Loucy (cell line): ENCODE data around the gene EAF2.

Experiments used
- H2AFZ ChIP-seq: fragments of 200-600 bp; sonication (generic); 2 replicates; pipeline ENCODE4 v1.6.0; 2016; ENCODE audit warnings: antibody characterized with exemption, mild to moderate bottlenecking, low read length, moderate library complexity
- H3F3A ChIP-seq: fragments of 200-600 bp; 2 replicates; pipeline ENCODE4 v1.6.0; 2016; ENCODE audit warnings: antibody characterized with exemption, low read depth, mild to moderate bottlenecking
- H3K27me3 ChIP-seq: fragments of 200-600 bp; sonication (generic); 2 replicates; pipeline ENCODE4 v1.6.1; 2014; ENCODE audit warnings: low read length, mild to moderate bottlenecking; ENCODE audit not compliant: insufficient read depth, poor library complexity, severe bottlenecking
- H3K36me3 ChIP-seq: fragments of 200-600 bp; sonication (generic); 2 replicates; pipeline ENCODE4 v1.6.1; 2016; ENCODE audit warnings: low read length; ENCODE audit not compliant: insufficient read depth
- H3K4me1 ChIP-seq: fragments of 200-600 bp; sonication (generic); 2 replicates; pipeline ENCODE4 v1.5.1; 2014; ENCODE audit warnings: low read length, mild to moderate bottlenecking; ENCODE audit not compliant: insufficient read depth, poor library complexity, severe bottlenecking
- H3K4me2 ChIP-seq: fragments of 200-600 bp; sonication (generic); 2 replicates; pipeline ENCODE4 v1.6.0; 2014; ENCODE audit warnings: antibody characterized with exemption, low read length, low read depth, mild to moderate bottlenecking; ENCODE audit not compliant: poor library complexity, severe bottlenecking
- H3K4me3 ChIP-seq: fragments of 200-600 bp; sonication (generic); 2 replicates; pipeline ENCODE4 v1.5.1; 2014; ENCODE audit warnings: low read length, mild to moderate bottlenecking, mixed read lengths; ENCODE audit not compliant: poor library complexity, severe bottlenecking
- H3K79me2 ChIP-seq: fragments of 200-600 bp; sonication (generic); 2 replicates; pipeline ENCODE4 v1.6.1; 2014; ENCODE audit warnings: low read length; ENCODE audit not compliant: insufficient read depth
- H3K9ac ChIP-seq: fragments of 200-600 bp; sonication (generic); 2 replicates; pipeline ENCODE4 v1.6.0; 2014; ENCODE audit warnings: mild to moderate bottlenecking, low read depth, low read length, moderate library complexity; ENCODE audit not compliant: poor library complexity, severe bottlenecking
- H3K9me2 ChIP-seq: fragments of 200-600 bp; sonication (generic); replicated peaks from 2 replicates; pipeline ENCODE4 v1.6.1; 2016; ENCODE audit warnings: low read depth, low read length, mixed read lengths
- H3K9me3 ChIP-seq: fragments of 200-600 bp; sonication (generic); 2 replicates; pipeline ENCODE4 v1.6.1; 2014; ENCODE audit warnings: mild to moderate bottlenecking, antibody characterized with exemption, low read length, low read depth; ENCODE audit not compliant: insufficient read depth
- H4K20me1 ChIP-seq: fragments of 200-600 bp; sonication (generic); 2 replicates; pipeline ENCODE4 v1.6.0; 2014; ENCODE audit warnings: antibody characterized with exemption, low read length, mild to moderate bottlenecking; ENCODE audit not compliant: insufficient read depth, poor library complexity, severe bottlenecking
- CTCF ChIP-seq: fragments of 200-600 bp; sonication (generic); conservative IDR thresholded peaks from 2 replicates; pipeline ENCODE4 v1.5.1; 2014; ENCODE audit warnings: mild to moderate bottlenecking, antibody characterized with exemption, low read length
- EZH2phosphoT487 ChIP-seq: fragments of 200-600 bp; IDR thresholded peaks from 2 replicates; pipeline ENCODE4 v1.6.1; 2018; ENCODE audit warnings: antibody characterized with exemption, mild to moderate bottlenecking, moderate library complexity, borderline replicate concordance

EAF2 gene

GRCh38 chr3:121895736-121896135 is 60.7 kb downstream of the EAF2 start:
- no peaks in the 10 kb centered on the region for H3K79me2 ChIP-seq
- 0 out of 2 replicates have a peak, but pooled peaks cover 4% of the 10 kb centered on the region for H3K36me3 ChIP-seq
- no peak overlapping the region for H3K4me2 ChIP-seq
- no peak overlapping the region for H2AFZ ChIP-seq
- no peaks in the 10 kb centered on the region for H4K20me1 ChIP-seq
- H3F3A ChIP-seq = no peaks in the 10 kb centered on the region; the same call in 1 of the 2 replicates
- no peak overlapping the region for H3K9ac ChIP-seq
- no peak overlapping the region for H3K4me3 ChIP-seq
- H3K27me3 ChIP-seq = no peaks in the 10 kb centered on the region
- TF ChIP-seq CTCF = no peak
- no peak for TF ChIP-seq EZH2phosphoT487
- H3K4me1 ChIP-seq = peaks cover 9% of the 10 kb centered on the region
- no peaks in the 10 kb centered on the region for H3K9me3 ChIP-seq
- no peaks in the 10 kb centered on the region for H3K9me2 ChIP-seq

- Histone ChIP-seq H3K9me2 (no peaks in the 10 kb centered on the region), H3K36me3 (0 out of 2 replicates have a peak, but pooled peaks cover 4% of the 10 kb centered on the region), H3K4me1 (peaks cover 9% of the 10 kb centered on the region), H3K4me3 (no peak overlapping the region), H3K4me2 (no peak overlapping the region), H3K27me3 (no peaks in the 10 kb centered on the region), H3K9ac (no peak overlapping the region), H3F3A (no peaks in the 10 kb centered on the region; the same call in 1 of the 2 replicates), H3K79me2 (no peaks in the 10 kb centered on the region), H4K20me1 (no peaks in the 10 kb centered on the region), H3K9me3 (no peaks in the 10 kb centered on the region), H2AFZ (no peak overlapping the region)
- TF ChIP-seq EZH2phosphoT487 (no peak), CTCF (no peak)
Measured at GRCh38 chr3:121896823-121897222, 61.8 kb downstream of the EAF2 start.

GRCh38 chr3:121897296-121897695 is 62.3 kb downstream of the EAF2 start:
- no peak for TF ChIP-seq EZH2phosphoT487
- no peak for TF ChIP-seq CTCF
- no peaks in the 10 kb centered on the region for H3K79me2 ChIP-seq
- H3K9me2 ChIP-seq = no peaks in the 10 kb centered on the region
- 0 out of 2 replicates have a peak, but pooled peaks cover 4% of the 10 kb centered on the region for H3K36me3 ChIP-seq
- H2AFZ ChIP-seq = no peak overlapping the region
- H3K4me2 ChIP-seq = no peak overlapping the region
- no peaks in the 10 kb centered on the region; the same call in 1 of the 2 replicates for H3F3A ChIP-seq
- no peaks in the 10 kb centered on the region for H3K27me3 ChIP-seq
- H4K20me1 ChIP-seq = no peaks in the 10 kb centered on the region
- H3K9me3 ChIP-seq = no peaks in the 10 kb centered on the region
- H3K9ac ChIP-seq = no peak overlapping the region
- peaks cover 9% of the 10 kb centered on the region for H3K4me1 ChIP-seq
- no peak overlapping the region for H3K4me3 ChIP-seq
